ENCODE data around the gene RBP4. TPM values are rescaled to one million over a fixed set of nuclear protein-coding genes. Genes with fewer than 3 reads are reported as not detected.

The RBP4 gene
- total RNA-seq, 1 donor from 2014 or later: 58.0 TPM

GRCh38 chr10:93596539-93596938, 4.5 kb downstream of the RBP4 start:
- no peak for DNase-seq (ENCODE audit: low spot score in 2 of 2)
- no peak overlapping the region for H3K4me3 ChIP-seq
- H3K9me3 ChIP-seq: no peaks in the 10 kb centered on the region
- H3K27me3 ChIP-seq: no peaks in the 10 kb centered on the region
- no peak overlapping the region for H3K27ac ChIP-seq
- peaks cover 0 to 6% of the 10 kb centered on the region in 2 donors for H3K4me1 ChIP-seq
- intact Hi-C loops (cut with DNase I): no loop called here
- TF ChIP-seq, protein P1, sequence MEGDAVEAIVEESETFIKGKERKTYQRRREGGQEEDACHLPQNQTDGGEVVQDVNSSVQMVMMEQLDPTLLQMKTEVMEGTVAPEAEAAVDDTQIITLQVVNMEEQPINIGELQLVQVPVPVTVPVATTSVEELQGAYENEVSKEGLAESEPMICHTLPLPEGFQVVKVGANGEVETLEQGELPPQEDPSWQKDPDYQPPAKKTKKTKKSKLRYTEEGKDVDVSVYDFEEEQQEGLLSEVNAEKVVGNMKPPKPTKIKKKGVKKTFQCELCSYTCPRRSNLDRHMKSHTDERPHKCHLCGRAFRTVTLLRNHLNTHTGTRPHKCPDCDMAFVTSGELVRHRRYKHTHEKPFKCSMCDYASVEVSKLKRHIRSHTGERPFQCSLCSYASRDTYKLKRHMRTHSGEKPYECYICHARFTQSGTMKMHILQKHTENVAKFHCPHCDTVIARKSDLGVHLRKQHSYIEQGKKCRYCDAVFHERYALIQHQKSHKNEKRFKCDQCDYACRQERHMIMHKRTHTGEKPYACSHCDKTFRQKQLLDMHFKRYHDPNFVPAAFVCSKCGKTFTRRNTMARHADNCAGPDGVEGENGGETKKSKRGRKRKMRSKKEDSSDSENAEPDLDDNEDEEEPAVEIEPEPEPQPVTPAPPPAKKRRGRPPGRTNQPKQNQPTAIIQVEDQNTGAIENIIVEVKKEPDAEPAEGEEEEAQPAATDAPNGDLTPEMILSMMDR (IDR thresholded peaks at IDR 0.05): no peak
- no peaks in the 10 kb centered on the region for H3K36me3 ChIP-seq

DNA sequence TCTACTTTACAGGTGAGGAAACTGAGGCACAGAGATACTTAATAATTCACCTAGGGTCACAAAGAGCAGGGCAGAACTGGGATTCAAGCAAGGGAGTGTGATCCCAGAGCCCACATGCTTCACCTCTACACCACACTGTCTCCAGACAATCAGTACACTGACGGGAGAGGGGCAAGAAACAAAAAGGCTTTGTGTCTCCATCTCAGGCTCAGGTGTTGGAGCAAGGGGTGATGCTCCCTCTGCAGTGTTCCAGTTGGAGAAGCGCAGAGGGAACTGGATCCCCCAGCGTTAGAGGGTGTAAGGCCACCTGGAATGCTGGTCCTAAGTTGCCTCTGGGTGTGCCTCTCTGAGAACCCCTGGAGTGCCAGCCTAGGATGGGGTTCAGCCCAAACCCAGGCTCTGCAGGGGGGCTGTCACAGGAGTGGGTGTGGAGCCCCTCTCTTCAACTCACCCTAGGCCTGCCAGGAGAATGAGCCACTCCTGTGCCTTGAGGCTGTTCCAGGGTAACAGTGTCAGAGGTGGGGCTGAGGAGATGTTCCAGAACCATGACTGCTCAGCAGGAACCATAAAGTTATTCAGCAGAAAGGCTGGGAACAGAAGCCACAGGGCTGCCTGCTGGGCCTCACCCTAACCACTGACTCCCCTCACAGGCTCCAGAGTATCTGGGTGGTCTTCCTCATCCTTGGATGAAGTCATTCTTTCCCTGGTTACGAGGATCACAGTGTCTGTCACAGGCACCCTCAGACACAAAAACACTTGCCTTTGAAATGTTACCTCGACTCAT, 5.5 kb downstream of the RBP4 start:
- intact Hi-C loops (cut with DNase I): no loop called here
- TF ChIP-seq, protein P1 (IDR thresholded peaks at IDR 0.05): no peak

GRCh38 chr10:93594518-93594917, 6.5 kb downstream of the RBP4 start:
- no peak for DNase-seq (ENCODE audit: low spot score in 2 of 2)
- H3K27ac ChIP-seq: no peak overlapping the region
- TF ChIP-seq, protein P1 (IDR thresholded peaks at IDR 0.05): no peak
- H3K36me3 ChIP-seq: no peaks in the 10 kb centered on the region
- H3K4me3 ChIP-seq: no peak overlapping the region
- intact Hi-C loops (cut with DNase I): no loop called here
- no peaks in the 10 kb centered on the region for H3K4me1 ChIP-seq
- no peaks in the 10 kb centered on the region for H3K27me3 ChIP-seq
- no peaks in the 10 kb centered on the region for H3K9me3 ChIP-seq

More for the DNA sequence above, 5.5 kb downstream of the RBP4 start:
- no peak for DNase-seq (ENCODE audit: low spot score in 2 of 2)
- no peaks in the 10 kb centered on the region for H3K36me3 ChIP-seq
- no peaks in the 10 kb centered on the region for H3K9me3 ChIP-seq
- no peak overlapping the region for H3K4me3 ChIP-seq
- H3K27ac ChIP-seq: no peak overlapping the region
- no peaks in the 10 kb centered on the region for H3K27me3 ChIP-seq
- peaks cover 0 to 2% of the 10 kb centered on the region in 2 donors for H3K4me1 ChIP-seq

GRCh38 chr10:93593749-93594148, 7.3 kb downstream of the RBP4 start:
- no peak for DNase-seq (ENCODE audit: low spot score in 2 of 2)
- no peaks in the 10 kb centered on the region for H3K9me3 ChIP-seq
- no peaks in the 10 kb centered on the region for H3K36me3 ChIP-seq
- H3K4me3 ChIP-seq: no peak overlapping the region
- H3K4me1 ChIP-seq: no peaks in the 10 kb centered on the region
- H3K27me3 ChIP-seq: no peaks in the 10 kb centered on the region
- intact Hi-C loops (cut with DNase I): no loop called here
- TF ChIP-seq, protein P1 (IDR thresholded peaks at IDR 0.05): no peak
- H3K27ac ChIP-seq: no peak overlapping the region

GRCh38 chr10:93593254-93593653, 7.8 kb downstream of the RBP4 start:
- Histone ChIP-seq H3K36me3 (no peaks in the 10 kb centered on the region), H3K27ac (no peak overlapping the region), H3K4me1 (no peaks in the 10 kb centered on the region), H3K27me3 (no peaks in the 10 kb centered on the region), H3K4me3 (no peak overlapping the region), H3K9me3 (no peaks in the 10 kb centered on the region)
- TF ChIP-seq, protein P1 (IDR thresholded peaks at IDR 0.05): no peak
- intact Hi-C loops (cut with DNase I): no loop called here
- no peak for DNase-seq (ENCODE audit: low spot score in 2 of 2)

Data from ascending aorta (tissue), 2 donors.